Activated CD4-positive, alpha-beta memory T cell treated with anti-CD3 and anti-CD28 coated beads for 36 hours (primary cell): ENCODE measurements around the gene STK24. TPM values are rescaled to one million over a fixed set of nuclear protein-coding genes. Genes with fewer than 3 reads are reported as not detected.

ENCODE experiments used
- CTCF ChIA-PET: fragments of 350-600 bp; sonication (Branson Sonifier 250); formaldehyde crosslinking; loops from one replicate; lab custom pipeline; 2021; ENCODE audit warnings: antibody characterized with exemption, inconsistent platforms; lab: Charles Lee
- POLR2A ChIA-PET: fragments of 350-600 bp; sonication (Branson Sonifier 250); formaldehyde crosslinking; loops from one replicate; lab custom pipeline; 2021; ENCODE audit warnings: antibody characterized with exemption; lab: Charles Lee
- DNase-seq: peaks from one replicate; pipeline ENCODE4 v3.0.0-alpha.2; 2020
- H3K27ac Mint-ChIP-seq: one replicate; pipeline ENCODE4 v1.8.0; 2021; ENCODE audit warnings: mixed read lengths
- H3K27me3 Mint-ChIP-seq: one replicate; pipeline ENCODE4 v1.8.0; 2021; ENCODE audit warnings: mixed read lengths
- H3K36me3 Mint-ChIP-seq: one replicate; pipeline ENCODE4 v1.8.0; 2021; ENCODE audit warnings: mixed read lengths
- H3K4me1 Mint-ChIP-seq: one replicate; pipeline ENCODE4 v1.8.0; 2021; ENCODE audit warnings: low read depth, mixed read lengths
- H3K4me3 Mint-ChIP-seq: one replicate; pipeline ENCODE4 v1.8.0; 2021; ENCODE audit warnings: mild to moderate bottlenecking, mixed read lengths
- H3K9me3 Mint-ChIP-seq: one replicate; pipeline ENCODE4 v1.8.0; 2021; ENCODE audit warnings: mixed read lengths
- intact Hi-C: fragments of 100-400 bp; cut with micrococcal nuclease; formaldehyde crosslinking; loops from one replicate; pipeline ENCODE4 v1.15.1; 2023
- total RNA-seq, 2 experiments: library from RNA; stranded (reverse); gene quantifications; one replicate each; pipeline ENCODE4 v1.2.3, GENCODE V29; 2021

STK24 gene
- total RNA-seq, 2 experiments from 2014 or later: 176 to 178 TPM

DNA sequence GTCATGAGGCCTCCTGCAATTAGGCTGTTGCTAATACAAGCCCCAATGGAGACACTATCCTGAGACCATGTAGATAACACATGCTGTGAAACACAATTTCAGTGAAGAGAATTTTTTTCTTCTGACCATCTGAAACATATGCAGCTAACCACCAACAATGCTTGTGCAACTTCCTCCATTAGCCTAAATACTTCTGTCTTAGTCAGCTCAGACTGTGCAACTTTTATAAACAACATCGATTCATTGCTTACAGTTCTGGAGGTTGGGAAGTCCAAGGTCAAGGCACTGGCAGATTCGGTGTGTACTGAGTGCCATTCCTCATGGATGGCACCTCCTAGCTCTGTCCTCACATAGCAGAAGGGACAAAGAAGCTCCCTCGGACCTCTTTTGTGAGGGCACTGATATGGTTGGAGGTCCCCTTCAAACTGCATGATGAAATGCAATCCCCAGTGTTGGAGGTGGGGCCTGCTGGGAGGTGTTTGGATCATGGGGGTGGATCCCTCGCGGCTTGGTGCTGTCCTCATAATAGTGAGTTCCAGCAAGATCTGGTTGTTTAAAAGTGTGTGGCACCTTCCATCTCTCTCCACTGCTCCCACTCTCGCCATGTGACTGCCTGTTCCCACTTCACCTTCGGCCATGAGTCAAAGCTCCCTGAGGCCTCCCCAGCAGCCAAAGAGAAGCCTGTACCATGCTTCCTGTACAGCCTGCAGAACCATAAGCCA is 27.7 kb downstream of the STK24 start:
- intact Hi-C loops: loop anchor here (2.0 kb wide), 2 partner anchors 34 to 72 kb away; no protein-coding TSS in a partner anchor
- no peak overlapping the region for H3K4me3 Mint-ChIP-seq

DNA sequence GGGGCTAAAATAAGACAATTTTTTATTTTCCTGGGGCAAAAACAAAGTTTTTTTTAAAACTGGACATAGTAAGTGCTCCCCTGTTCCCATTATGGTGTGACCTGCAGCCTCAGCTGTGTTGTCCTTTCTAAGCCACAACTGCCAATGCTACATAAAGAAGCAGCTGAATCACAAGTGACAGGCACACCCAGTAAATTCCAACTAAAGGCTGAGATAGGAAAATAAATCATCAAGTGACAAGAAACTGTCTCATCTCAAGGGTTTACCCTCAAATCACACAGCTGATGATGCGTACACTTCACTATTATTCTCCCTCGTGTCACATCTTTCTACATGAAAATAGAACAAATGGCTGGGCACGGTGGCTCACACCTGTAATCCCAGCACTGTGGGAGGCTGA is 28.7 kb downstream of the STK24 start:
- Mint-ChIP-seq H3K27ac (peak overlapping the region; percentile 57), H3K9me3 (no peaks in the 10 kb centered on the region), H3K36me3 (peaks cover 29% of the 10 kb centered on the region), H3K4me1 (peaks cover 85% of the 10 kb centered on the region), H3K27me3 (no peaks in the 10 kb centered on the region), H3K4me3 (no peak overlapping the region)
- no peak for DNase-seq
- ChIA-PET CTCF (interaction anchor here (1.0 to 1.3 kb wide), 2 partner anchors 20 to 295 kb away, joined by 4 read pairs; no protein-coding TSS in a partner anchor), POLR2A (interaction anchor here (0.5 to 3.2 kb wide), 8 partner anchors 13 to 484 kb away, joined by 3 to 18 read pairs (median 4); no protein-coding TSS in a partner anchor)
- intact Hi-C loops: loop anchor here (1.0 to 2.0 kb wide), 3 partner anchors 20 to 71 kb away; no protein-coding TSS in a partner anchor

More for the DNA sequence above, 27.7 kb downstream of the STK24 start:
- CTCF ChIA-PET: interaction anchor here (0.8 to 1.4 kb wide), 4 partner anchors 10 to 104 kb away, joined by 3 to 4 read pairs (median 4); no protein-coding TSS in a partner anchor
- POLR2A ChIA-PET: interaction anchor here (1.0 to 3.2 kb wide), 7 partner anchors 8 to 34 kb away, joined by 3 to 18 read pairs (median 6); partner anchors contain the start of gene STK24
- H3K27ac Mint-ChIP-seq: peak overlapping the region; percentile 79
- no peaks in the 10 kb centered on the region for H3K27me3 Mint-ChIP-seq
- H3K9me3 Mint-ChIP-seq: no peaks in the 10 kb centered on the region
- DNase-seq: no peak
- H3K4me1 Mint-ChIP-seq: peaks cover 84% of the 10 kb centered on the region
- peaks cover 29% of the 10 kb centered on the region for H3K36me3 Mint-ChIP-seq

DNA sequence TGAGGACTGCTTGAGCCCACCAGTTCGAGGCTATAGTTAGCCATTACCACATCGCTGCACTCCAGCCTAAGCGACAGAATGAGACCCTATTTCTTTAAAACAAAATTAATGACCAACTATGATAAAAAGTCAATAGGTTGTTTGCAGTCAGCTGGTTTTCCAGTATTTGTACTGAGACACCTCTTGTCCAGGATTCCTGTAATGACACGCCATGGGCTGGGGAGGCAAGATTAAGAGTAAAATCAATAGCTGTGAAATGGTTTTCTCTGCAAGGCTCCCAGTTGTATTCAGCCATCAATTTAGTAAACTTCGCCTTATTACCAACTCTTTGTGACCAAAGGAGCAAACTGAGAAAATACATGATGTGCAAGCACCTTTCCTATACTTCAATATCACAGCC is 29.5 kb downstream of the STK24 start:
- no peak for DNase-seq
- Mint-ChIP-seq H3K4me3 (no peak overlapping the region), H3K27me3 (no peaks in the 10 kb centered on the region), H3K36me3 (peaks cover 33% of the 10 kb centered on the region), H3K4me1 (peaks cover 89% of the 10 kb centered on the region), H3K9me3 (no peaks in the 10 kb centered on the region), H3K27ac (peak overlapping the region; percentile 52)
- ChIA-PET POLR2A (interaction anchor here (0.6 to 2.7 kb wide), 4 partner anchors 12 to 33 kb away, joined by 3 to 13 read pairs (median 3); no protein-coding TSS in a partner anchor), CTCF (interaction anchor here (1.3 to 1.5 kb wide), 2 partner anchors 19 to 296 kb away, joined by 4 read pairs; no protein-coding TSS in a partner anchor)
- intact Hi-C loops: no loop called here

DNA sequence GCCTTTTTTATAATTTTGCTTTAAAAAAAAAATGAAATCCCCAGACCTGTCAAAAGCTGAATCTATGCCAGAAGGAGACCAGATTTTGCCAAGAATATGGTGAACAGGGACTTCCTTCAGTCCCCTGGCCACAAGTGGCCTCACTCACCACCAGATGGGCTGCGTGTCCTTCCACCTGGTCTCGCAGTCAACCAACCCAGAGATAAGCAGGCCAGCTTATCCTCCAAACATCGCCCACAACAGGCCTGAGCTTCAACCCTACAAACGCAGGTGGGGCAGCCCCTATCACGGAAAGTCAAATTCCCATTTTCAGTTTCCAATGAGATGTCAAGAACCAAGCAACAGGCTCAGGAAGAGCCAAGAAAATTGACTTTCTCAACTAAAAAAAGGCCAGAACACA is 30.5 kb downstream of the STK24 start:
- Mint-ChIP-seq H3K27me3 (no peaks in the 10 kb centered on the region), H3K9me3 (no peaks in the 10 kb centered on the region), H3K4me3 (no peak overlapping the region), H3K27ac (peak overlapping the region; percentile 42), H3K36me3 (peaks cover 31% of the 10 kb centered on the region), H3K4me1 (peaks cover 90% of the 10 kb centered on the region)
- no peak for DNase-seq
- intact Hi-C loops: no loop called here
- ChIA-PET CTCF (interaction anchor here (1.3 to 1.5 kb wide), 2 partner anchors 11 to 18 kb away, joined by 3 to 4 read pairs; no protein-coding TSS in a partner anchor), POLR2A (interaction anchor here (1.2 kb wide), 1 partner anchor 31 kb away, joined by 3 read pairs; no protein-coding TSS in a partner anchor)

DNA sequence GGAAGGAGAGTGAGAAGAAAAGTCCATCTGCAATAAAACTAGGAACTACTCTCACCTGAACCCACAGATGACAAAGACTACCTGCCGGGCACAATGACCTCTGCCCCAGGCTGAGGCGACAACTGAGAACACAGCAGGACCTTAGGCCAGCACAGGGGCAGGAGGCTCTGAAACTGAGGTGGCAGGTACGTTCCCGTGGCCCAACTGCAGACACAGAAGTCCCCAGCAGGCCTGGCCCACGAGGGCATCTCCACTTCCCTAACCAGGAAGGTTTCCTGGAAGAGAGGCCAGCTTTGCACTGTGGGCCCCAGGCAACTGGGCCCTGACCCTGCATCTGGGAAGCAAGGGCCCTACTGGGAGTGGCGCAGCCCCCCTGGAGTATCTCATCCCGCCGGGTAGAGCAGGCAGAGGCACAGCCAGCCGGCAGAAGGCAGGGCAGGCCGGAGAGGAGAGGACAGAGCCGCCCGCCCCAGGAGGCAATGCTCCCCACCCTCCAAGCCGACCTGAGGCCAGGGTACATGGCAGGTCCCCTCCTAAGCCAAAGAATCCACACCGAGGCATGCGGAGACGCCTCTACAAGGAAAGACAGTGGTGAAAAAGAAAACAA is 32.7 kb downstream of the STK24 start:
- peak overlapping the region; percentile 68 for H3K4me3 Mint-ChIP-seq
- intact Hi-C loops: no loop called here
- peaks cover 93% of the 10 kb centered on the region for H3K4me1 Mint-ChIP-seq
- POLR2A ChIA-PET: interaction anchor here (0.8 to 1.8 kb wide), 7 partner anchors 8 to 81 kb away, joined by 3 to 6 read pairs (median 3); partner anchors contain the start of gene STK24
- no peak for DNase-seq
- no peaks in the 10 kb centered on the region for H3K9me3 Mint-ChIP-seq
- CTCF ChIA-PET: interaction anchor here (0.7 to 1.1 kb wide), 3 partner anchors 19 to 129 kb away, joined by 3 read pairs; no protein-coding TSS in a partner anchor
- H3K27ac Mint-ChIP-seq: peak overlapping the region; percentile 83
- peaks cover 20% of the 10 kb centered on the region for H3K36me3 Mint-ChIP-seq
- H3K27me3 Mint-ChIP-seq: no peaks in the 10 kb centered on the region

DNA sequence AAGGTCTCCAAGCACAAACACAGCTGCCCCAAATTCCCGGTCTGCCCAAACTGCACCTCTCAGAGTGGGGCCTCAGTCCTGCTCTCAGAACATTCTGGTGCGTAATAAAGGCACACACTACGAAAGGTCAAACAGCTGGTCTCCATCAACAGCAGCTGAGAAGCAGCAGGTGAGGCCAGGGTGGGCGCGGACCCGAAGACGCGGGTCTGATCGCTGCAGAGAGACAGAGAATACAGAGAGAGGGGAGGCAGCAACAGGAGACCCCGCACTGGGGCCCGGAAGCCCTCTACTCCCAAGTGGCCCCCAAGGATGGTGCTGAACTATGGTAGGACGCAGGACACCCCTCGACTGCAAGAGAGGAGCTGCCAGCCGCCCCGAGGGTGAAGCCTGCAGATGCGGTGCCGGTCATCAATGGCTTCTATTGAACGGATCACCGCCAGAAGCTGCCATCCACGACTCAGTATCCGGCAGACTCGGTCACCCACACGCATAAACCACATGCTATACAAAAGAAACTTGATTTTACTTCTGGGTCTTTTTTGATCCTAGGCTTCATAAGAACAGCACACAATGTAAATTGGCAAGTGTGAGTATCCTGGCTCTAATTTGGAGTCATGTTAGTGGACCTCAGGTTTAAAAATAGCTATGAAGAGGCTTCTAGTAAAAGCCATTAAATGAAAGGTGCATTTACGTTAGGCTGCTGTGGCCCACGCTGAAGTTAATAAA is 33.4 kb downstream of the STK24 start:
- Mint-ChIP-seq H3K27me3 (no peaks in the 10 kb centered on the region), H3K27ac (peak overlapping the region; percentile 83), H3K4me1 (peaks cover 94% of the 10 kb centered on the region), H3K4me3 (peak overlapping the region; percentile 68), H3K36me3 (peaks cover 19% of the 10 kb centered on the region), H3K9me3 (no peaks in the 10 kb centered on the region)
- peak; percentile 62 for DNase-seq
- intact Hi-C loops: loop anchor here (1.0 to 2.0 kb wide), 2 partner anchors 15 to 31 kb away; no protein-coding TSS in a partner anchor
- CTCF ChIA-PET: interaction anchor here (1.0 to 1.2 kb wide), 4 partner anchors 10 to 98 kb away, joined by 3 read pairs; no protein-coding TSS in a partner anchor
- POLR2A ChIA-PET: interaction anchor here (0.8 to 2.0 kb wide), 8 partner anchors 9 to 80 kb away, joined by 3 to 6 read pairs (median 4); partner anchors contain the start of gene STK24

DNA sequence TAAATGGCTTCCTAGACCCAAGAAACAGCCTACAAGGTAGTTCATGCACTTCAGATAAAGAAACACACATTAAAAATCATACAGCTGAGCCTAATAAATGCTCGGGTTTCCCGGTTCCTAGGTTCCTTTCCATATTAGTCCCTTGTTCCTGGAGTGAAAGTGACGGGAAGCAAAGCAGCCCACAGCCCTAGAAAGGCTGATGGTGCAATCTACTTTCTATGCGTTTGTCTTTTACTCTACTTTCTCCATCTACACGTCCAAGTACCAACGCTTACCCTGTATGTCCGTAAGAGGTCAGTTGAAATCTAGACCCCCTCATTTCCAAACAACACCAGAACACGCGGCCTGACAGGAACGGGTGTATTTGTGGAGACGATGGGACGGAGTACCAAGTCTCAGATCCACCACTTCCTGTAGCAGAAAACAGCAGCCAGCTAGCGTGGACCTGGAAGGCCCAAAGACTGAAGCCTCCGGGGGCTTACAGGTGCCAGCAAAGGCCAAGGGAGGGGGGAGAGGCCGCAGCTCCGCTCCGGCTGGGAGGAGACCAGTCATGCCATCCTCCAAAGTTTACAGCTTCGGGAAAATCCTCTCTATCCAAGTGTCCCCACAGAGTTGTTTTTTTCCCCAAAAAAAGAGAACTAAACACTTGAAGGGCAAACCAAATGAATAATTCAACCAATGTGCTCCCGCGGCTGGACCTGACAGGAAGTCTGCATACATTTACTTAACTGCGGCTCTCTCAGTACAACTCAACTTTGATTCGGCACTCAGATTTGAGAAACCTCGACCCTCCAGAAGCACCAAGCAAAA is 34.1 kb downstream of the STK24 start:
- peak; percentile 54 for DNase-seq
- Mint-ChIP-seq H3K4me3 (peak overlapping the region; percentile 68), H3K27ac (peak overlapping the region; percentile 83), H3K9me3 (no peaks in the 10 kb centered on the region), H3K4me1 (peaks cover 94% of the 10 kb centered on the region), H3K27me3 (no peaks in the 10 kb centered on the region), H3K36me3 (peaks cover 18% of the 10 kb centered on the region)
- ChIA-PET POLR2A (interaction anchor here (1.0 to 2.0 kb wide), 6 partner anchors 10 to 35 kb away, joined by 3 to 6 read pairs (median 4); partner anchors contain the start of gene STK24), CTCF (interaction anchor here (0.9 to 2.8 kb wide), 4 partner anchors 9 to 110 kb away, joined by 3 to 12 read pairs (median 4); no protein-coding TSS in a partner anchor)
- intact Hi-C loops: loop anchor here (1.0 to 2.0 kb wide), 2 partner anchors 14 to 32 kb away; no protein-coding TSS in a partner anchor

DNA sequence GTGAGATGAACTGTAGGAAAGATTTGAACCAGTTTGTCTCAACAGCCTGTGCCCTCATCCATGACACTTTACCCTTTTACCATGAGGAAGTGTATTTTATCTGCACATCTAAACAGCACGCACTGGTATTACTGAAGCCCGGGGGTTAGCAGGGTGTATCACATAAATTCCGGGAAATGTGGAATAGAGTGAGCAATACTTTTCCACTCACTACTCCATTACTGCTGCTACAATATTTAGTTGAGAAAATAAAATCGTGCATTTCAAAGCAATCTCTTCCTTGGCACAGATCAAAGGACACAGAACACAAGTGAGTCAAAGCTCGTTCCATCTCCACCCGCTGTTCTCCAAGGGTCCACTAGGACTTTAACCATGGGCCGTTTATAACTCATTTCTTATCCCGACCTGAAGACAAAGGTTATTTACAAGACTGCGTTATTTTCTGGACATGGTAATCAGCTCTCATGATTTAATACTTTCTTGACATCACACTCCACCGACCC is 35.2 kb downstream of the STK24 start:
- no peak for DNase-seq
- Mint-ChIP-seq H3K4me3 (no peak overlapping the region), H3K4me1 (peaks cover 95% of the 10 kb centered on the region), H3K27me3 (no peaks in the 10 kb centered on the region), H3K9me3 (no peaks in the 10 kb centered on the region), H3K36me3 (peaks cover 19% of the 10 kb centered on the region), H3K27ac (peak overlapping the region; percentile 74)
- ChIA-PET CTCF (interaction anchor here (0.6 to 2.8 kb wide), 5 partner anchors 22 to 724 kb away, joined by 3 to 12 read pairs (median 3); no protein-coding TSS in a partner anchor), POLR2A (interaction anchor here (2.0 kb wide), 1 partner anchor 30 kb away, joined by 5 read pairs; no protein-coding TSS in a partner anchor)
- intact Hi-C loops: loop anchor here (2.0 kb wide), 1 partner anchor 13 kb away; no protein-coding TSS in a partner anchor

DNA sequence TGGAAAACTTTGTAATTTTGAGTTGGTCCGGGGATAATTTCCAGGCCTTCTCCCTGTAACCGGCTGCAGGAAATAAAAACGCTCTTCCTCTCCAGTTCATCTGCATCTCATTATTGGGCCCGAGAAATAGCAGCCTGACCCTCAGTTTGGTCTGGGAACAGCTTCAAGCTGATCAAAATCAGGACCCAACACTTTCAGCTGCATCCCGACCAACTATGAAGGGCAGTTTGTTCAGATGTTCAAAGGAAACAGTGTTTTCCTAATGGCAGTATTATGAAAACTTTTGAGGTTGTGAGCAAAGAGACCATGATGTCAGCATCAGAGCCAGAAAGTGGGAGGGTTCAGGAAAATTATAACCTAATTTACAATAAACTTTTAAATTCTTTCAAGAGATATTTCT is 35.7 kb downstream of the STK24 start:
- no peak overlapping the region for H3K4me3 Mint-ChIP-seq
- H3K9me3 Mint-ChIP-seq: no peaks in the 10 kb centered on the region
- DNase-seq: no peak
- intact Hi-C loops: no loop called here
- ChIA-PET CTCF (interaction anchor here (0.6 to 2.8 kb wide), 4 partner anchors 30 to 132 kb away, joined by 3 to 12 read pairs (median 4); no protein-coding TSS in a partner anchor), POLR2A (interaction anchor here (0.6 to 2.0 kb wide), 4 partner anchors 8 to 78 kb away, joined by 3 to 6 read pairs (median 5); no protein-coding TSS in a partner anchor)
- H3K4me1 Mint-ChIP-seq: peaks cover 95% of the 10 kb centered on the region
- peaks cover 19% of the 10 kb centered on the region for H3K36me3 Mint-ChIP-seq
- no peaks in the 10 kb centered on the region for H3K27me3 Mint-ChIP-seq
- H3K27ac Mint-ChIP-seq: peak overlapping the region; percentile 74

DNA sequence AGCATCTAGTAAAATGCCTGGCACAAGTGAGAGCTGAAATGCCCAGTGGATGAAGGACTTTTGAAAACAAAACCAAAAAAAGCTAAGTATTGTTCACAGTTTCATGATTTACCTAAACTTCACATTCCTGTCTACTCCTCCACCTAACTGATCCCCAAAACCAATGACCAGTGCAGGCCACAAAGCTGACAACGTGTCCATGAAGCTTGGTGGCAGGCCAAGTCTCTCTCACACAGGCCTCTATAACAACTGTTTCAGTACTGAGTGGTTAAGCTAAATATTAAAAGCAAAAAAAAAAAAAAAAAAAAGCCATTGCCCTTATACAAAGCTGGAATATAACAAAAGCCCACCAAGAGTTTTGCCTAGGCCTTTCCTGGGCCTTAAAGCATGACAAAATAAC is 36.4 kb downstream of the STK24 start:
- peak overlapping the region; percentile 55 for H3K27ac Mint-ChIP-seq

More for the DNA sequence above, 36.4 kb downstream of the STK24 start:
- POLR2A ChIA-PET: interaction anchor here (0.6 to 1.5 kb wide), 3 partner anchors 9 to 77 kb away, joined by 3 to 6 read pairs (median 5); no protein-coding TSS in a partner anchor
- no peak for DNase-seq
- Mint-ChIP-seq H3K4me3 (no peak overlapping the region), H3K36me3 (peaks cover 19% of the 10 kb centered on the region), H3K4me1 (peaks cover 95% of the 10 kb centered on the region), H3K27me3 (no peaks in the 10 kb centered on the region), H3K9me3 (no peaks in the 10 kb centered on the region)
- intact Hi-C loops: no loop called here
- CTCF ChIA-PET: interaction anchor here (1.1 to 2.8 kb wide), 3 partner anchors 10 to 113 kb away, joined by 3 to 12 read pairs (median 4); no protein-coding TSS in a partner anchor
